Fibroblast of skin of abdomen (primary cell): Measurements from ENCODE around the gene HMSD.
A peak's percentile ranks its signal among the peaks of the same experiment; 100 is the strongest.

Source experiments
- DNase-seq: peaks from one replicate; pipeline ENCODE4 v3.0.0-alpha.2; 2013

The HMSD gene

GRCh38 chr18:63997041-63997440, 47.9 kb downstream of the HMSD start:
- DNase-seq: peak; percentile 13

- DNase-seq: peak; percentile 58
These were observed 48.5 kb downstream of the HMSD start for GRCh38 chr18:63997606-63998005.

GRCh38 chr18:63999871-64000270, 50.8 kb downstream of the HMSD start:
- no peak for DNase-seq

- DNase-seq: no peak
These were observed 53.5 kb downstream of the HMSD start for GRCh38 chr18:64002581-64002980.

DNA sequence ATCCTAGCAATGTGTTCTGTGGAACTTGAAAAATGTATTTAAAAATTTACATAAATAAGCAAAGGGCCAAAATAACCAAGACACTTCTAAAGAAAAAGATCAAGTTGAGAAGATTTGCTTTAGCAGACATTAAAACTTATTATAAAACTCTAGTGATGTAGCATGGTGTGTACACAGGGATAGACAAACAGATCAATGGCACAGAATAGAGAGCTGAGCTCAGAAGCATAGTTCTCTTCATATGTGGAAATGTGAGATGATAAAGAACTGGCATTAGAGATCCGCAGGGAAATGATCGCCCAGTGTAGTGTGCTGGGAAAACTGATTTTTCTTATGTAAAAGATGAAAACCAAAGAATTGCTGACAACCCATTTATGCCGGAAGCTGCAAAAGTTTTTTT, 60.2 kb downstream of the HMSD start:
- DNase-seq: no peak
